ENCODE measurements around the gene B3GALNT2.

Gene B3GALNT2

DNA sequence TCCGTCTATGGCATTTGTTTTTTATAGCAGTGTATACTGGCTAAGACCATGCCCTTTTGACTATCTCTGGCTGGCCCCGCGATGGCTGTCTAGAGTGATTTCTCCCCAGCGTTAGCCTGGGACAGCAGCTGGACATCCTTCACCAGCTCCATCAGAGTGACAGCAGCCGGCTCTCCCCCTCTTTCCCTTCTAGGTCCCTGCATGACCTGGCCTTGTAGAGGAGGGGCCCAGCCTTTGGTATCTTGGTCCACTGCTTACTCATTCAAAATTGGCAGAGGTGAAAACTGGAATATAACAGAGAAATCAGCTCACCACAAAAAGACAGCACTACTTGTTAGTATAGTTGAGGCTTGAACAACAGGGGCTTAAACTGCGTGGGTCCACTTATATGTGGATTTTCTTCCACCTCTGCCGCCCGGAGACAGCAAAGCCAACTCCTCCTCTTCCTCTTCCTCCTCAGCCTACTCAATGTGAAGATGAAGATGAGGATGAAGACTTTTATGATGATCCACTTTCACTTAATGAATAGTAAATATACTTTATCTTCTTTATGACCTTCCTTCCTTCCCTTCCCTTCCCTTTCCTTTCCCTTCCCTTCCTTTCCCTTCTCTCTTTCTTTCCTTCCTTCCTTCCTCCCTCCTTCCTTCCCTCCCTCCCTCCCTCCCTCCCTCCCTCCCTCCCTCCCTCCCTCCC is 29.4 kb upstream of the B3GALNT2 start:
- no peak overlapping the region for H3K9ac ChIP-seq (ENCODE audit: insufficient read length, low read depth)
- H3K27me3 ChIP-seq (ENCODE audit: insufficient read depth, insufficient read length), result no peaks in the 10 kb centered on the region
- H3K9me3 ChIP-seq (ENCODE audit: insufficient read depth, low read length), result no peaks in the 10 kb centered on the region
- no peak overlapping the region for H3K4me3 ChIP-seq (ENCODE audit: insufficient read length, low read depth)
- no peaks in the 10 kb centered on the region for H3K4me1 ChIP-seq (ENCODE audit: insufficient read depth, insufficient read length)
- H3K36me3 ChIP-seq (ENCODE audit: insufficient read depth, insufficient read length, low read length), result no peaks in the 10 kb centered on the region
- TF ChIP-seq YY1 (IDR thresholded peaks at IDR 0.05; ENCODE audit: insufficient read depth, insufficient read length) (no peak), ZNF274 (IDR thresholded peaks at IDR 0.05; ENCODE audit: low read depth, low read length) (no peak), SUZ12 (IDR thresholded peaks at IDR 0.05; ENCODE audit: extremely low read depth, insufficient read depth, insufficient read length) (no peak)
- no peak for DNase-seq (ENCODE audit: low read depth, low spot score)

DNA sequence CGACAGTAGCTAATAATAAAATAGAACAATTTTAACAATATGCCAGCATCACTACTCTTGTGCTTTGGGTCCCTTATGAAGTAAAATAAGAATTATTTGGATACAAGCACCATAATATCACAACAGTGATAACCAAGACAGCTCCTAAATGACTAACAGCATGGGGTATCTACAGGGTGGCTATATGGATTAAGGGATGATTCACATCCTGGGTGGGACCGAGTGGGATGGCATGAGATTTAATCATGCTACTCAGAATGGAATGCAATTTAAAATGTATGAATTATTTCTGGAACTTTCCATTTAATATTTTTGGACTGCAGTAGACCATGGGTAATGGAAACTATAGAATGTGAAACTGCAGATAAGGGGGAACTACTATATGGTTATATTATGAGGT is 28.1 kb upstream of the B3GALNT2 start:
- Histone ChIP-seq H3K4me3 (ENCODE audit: insufficient read length, low read depth) (no peak overlapping the region), H3K4me1 (ENCODE audit: insufficient read depth, insufficient read length) (no peaks in the 10 kb centered on the region), H3K36me3 (ENCODE audit: insufficient read depth, insufficient read length, low read length) (no peaks in the 10 kb centered on the region), H3K9me3 (ENCODE audit: insufficient read depth, low read length) (no peaks in the 10 kb centered on the region), H3K9ac (ENCODE audit: insufficient read length, low read depth) (no peak overlapping the region), H3K27me3 (ENCODE audit: insufficient read depth, insufficient read length) (no peaks in the 10 kb centered on the region)
- no peak for TF ChIP-seq SUZ12 (IDR thresholded peaks at IDR 0.05; ENCODE audit: extremely low read depth, insufficient read depth, insufficient read length)
- DNase-seq (ENCODE audit: low read depth, low spot score), result no peak

DNA sequence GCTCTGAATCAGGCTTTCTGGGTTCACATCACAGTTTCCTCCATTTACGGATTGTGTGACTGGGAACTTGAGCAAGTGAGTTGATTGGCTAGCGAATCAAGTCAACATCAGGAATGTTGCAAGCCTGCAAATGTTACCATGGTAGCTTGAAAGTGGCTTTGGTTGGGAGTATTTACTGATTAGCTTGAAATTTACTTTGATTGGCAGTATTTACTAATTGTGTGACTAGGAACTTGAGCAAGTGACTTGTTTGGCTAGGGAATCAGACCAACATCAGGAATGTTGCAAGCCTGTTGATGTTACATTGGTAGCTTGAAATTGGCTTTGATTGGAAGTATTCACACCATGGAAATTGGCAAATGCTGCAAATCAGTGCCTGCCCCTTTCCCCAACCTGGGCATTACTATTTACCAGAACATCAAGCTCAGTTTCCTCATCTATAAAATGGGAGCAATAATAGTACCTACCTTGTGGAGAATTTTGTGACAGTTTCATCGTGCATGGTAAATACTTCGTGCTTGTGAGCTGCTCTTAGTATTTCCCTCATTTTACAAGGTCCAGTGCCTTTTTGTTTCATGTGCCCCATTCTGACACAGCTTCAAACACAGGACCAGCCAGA is 23.1 kb upstream of the B3GALNT2 start:
- no peak for DNase-seq (ENCODE audit: low read depth, low spot score)
- Histone ChIP-seq H3K9ac (ENCODE audit: insufficient read length, low read depth) (no peak overlapping the region), H3K4me3 (ENCODE audit: insufficient read length, low read depth) (no peak overlapping the region), H3K9me3 (ENCODE audit: insufficient read depth, low read length) (no peaks in the 10 kb centered on the region), H3K27me3 (ENCODE audit: insufficient read depth, insufficient read length) (no peaks in the 10 kb centered on the region), H3K36me3 (ENCODE audit: insufficient read depth, insufficient read length, low read length) (no peaks in the 10 kb centered on the region), H3K4me1 (ENCODE audit: insufficient read depth, insufficient read length) (no peaks in the 10 kb centered on the region)
- TF ChIP-seq SUZ12 (IDR thresholded peaks at IDR 0.05; ENCODE audit: extremely low read depth, insufficient read depth, insufficient read length) (no peak), ZNF274 (IDR thresholded peaks at IDR 0.05; ENCODE audit: low read depth, low read length) (no peak), YY1 (IDR thresholded peaks at IDR 0.05; ENCODE audit: insufficient read depth, insufficient read length) (no peak)

DNA sequence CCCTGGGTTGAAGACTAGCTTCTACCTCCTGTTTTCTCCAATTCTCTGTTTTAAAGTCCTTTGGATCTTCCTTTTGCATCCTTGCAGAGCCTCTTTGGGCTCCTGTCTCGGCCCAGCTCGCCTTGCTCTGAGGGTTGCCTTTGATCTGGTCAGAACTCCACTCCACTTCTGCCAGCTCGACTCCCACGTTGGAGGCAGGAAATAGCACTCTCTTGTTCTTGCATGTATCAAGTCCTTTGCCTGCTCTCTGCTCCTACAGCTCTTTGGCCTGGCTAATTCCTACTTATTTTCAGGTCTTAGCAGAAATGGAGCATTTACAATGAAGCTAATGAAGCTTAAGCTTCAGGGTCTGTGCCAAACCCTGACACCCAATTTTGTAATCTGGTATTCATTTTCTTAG is 21.1 kb upstream of the B3GALNT2 start:
- TF ChIP-seq YY1 (IDR thresholded peaks at IDR 0.05; ENCODE audit: insufficient read depth, insufficient read length) (no peak), SUZ12 (IDR thresholded peaks at IDR 0.05; ENCODE audit: extremely low read depth, insufficient read depth, insufficient read length) (no peak), ZNF274 (IDR thresholded peaks at IDR 0.05; ENCODE audit: low read depth, low read length) (no peak)
- H3K27me3 ChIP-seq (ENCODE audit: insufficient read depth, insufficient read length), result no peaks in the 10 kb centered on the region
- no peak overlapping the region for H3K4me3 ChIP-seq (ENCODE audit: insufficient read length, low read depth)
- H3K36me3 ChIP-seq (ENCODE audit: insufficient read depth, insufficient read length, low read length), result no peaks in the 10 kb centered on the region
- H3K9ac ChIP-seq (ENCODE audit: insufficient read length, low read depth), result no peak overlapping the region
- no peaks in the 10 kb centered on the region for H3K9me3 ChIP-seq (ENCODE audit: insufficient read depth, low read length)
- H3K4me1 ChIP-seq (ENCODE audit: insufficient read depth, insufficient read length), result no peaks in the 10 kb centered on the region
- DNase-seq (ENCODE audit: low read depth, low spot score), result no peak

DNA sequence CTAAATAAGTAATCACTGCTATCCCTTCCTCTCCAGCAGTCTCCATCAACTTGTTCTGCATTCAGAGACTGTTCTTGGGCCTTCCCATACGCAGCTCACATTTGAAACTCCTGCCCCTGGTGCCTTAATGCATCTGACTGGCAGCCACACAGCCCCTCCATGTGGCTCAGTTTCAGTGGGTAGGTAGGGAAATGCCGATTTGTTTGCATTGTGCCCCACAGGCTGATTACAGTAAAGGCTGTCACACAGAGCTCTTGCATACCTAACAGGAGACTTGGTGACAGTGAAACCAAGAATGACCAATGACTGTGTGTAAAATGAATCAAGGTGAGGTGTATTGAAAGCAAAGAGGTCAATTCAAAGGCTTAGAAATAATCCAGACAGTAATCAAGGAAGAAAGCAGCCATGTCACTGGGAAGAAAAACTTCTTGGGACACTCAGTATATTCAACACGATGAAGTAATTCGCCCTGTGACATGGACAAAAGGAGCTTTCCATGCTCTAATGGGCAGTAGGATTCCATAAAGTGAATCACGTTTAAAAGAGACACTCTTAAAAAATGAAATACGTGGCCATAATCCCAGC is 12.7 kb upstream of the B3GALNT2 start:
- DNase-seq (ENCODE audit: low read depth, low spot score), result no peak
- Histone ChIP-seq H3K4me3 (ENCODE audit: insufficient read length, low read depth) (no peak overlapping the region), H3K4me1 (ENCODE audit: insufficient read depth, insufficient read length) (no peaks in the 10 kb centered on the region), H3K9me3 (ENCODE audit: insufficient read depth, low read length) (no peaks in the 10 kb centered on the region), H3K9ac (ENCODE audit: insufficient read length, low read depth) (no peak overlapping the region), H3K36me3 (ENCODE audit: insufficient read depth, insufficient read length, low read length) (no peaks in the 10 kb centered on the region), H3K27me3 (ENCODE audit: insufficient read depth, insufficient read length) (no peaks in the 10 kb centered on the region)
- no peak for TF ChIP-seq ZNF274 (IDR thresholded peaks at IDR 0.05; ENCODE audit: low read depth, low read length)
- TF ChIP-seq SUZ12 (IDR thresholded peaks at IDR 0.05; ENCODE audit: extremely low read depth, insufficient read depth, insufficient read length), result no peak
- TF ChIP-seq YY1 (IDR thresholded peaks at IDR 0.05; ENCODE audit: insufficient read depth, insufficient read length), result no peak

DNA sequence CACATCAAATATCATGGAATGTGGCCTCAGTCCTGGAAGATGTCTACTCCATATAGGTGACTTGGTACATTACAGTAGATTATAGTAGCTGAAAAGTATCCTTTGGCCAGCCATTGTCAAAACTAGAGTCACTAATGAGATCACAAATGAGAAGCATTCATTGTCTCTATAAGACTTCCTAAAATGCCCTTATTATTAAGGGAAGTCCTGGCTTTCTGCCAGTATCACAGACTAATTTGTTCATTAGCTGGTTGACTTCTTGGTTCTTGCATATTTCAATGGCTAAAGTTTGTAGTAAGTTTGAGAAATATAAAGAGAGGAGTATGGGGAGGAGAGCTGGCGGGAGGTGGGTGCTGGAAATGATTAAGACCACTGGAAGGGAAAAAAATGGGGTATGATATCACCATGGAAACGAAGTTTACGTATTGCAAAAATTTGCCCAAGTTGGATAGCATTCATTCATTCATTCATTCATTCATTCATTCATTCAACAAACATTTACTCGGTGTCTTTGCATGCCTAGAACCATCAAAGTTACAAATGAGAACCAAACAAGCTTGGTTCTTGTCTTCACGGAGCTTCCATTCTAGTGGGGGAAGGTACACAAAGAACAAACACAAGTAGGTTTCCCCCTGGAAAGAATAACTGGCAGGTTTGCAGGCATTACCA is 11.7 kb upstream of the B3GALNT2 start:
- H3K4me1 ChIP-seq (ENCODE audit: insufficient read depth, insufficient read length), result no peaks in the 10 kb centered on the region
- no peaks in the 10 kb centered on the region for H3K27me3 ChIP-seq (ENCODE audit: insufficient read depth, insufficient read length)
- DNase-seq (ENCODE audit: low read depth, low spot score), result no peak
- no peaks in the 10 kb centered on the region for H3K9me3 ChIP-seq (ENCODE audit: insufficient read depth, low read length)
- no peaks in the 10 kb centered on the region for H3K36me3 ChIP-seq (ENCODE audit: insufficient read depth, insufficient read length, low read length)
- H3K4me3 ChIP-seq (ENCODE audit: insufficient read length, low read depth), result no peak overlapping the region
- no peak overlapping the region for H3K9ac ChIP-seq (ENCODE audit: insufficient read length, low read depth)
- TF ChIP-seq SUZ12 (IDR thresholded peaks at IDR 0.05; ENCODE audit: extremely low read depth, insufficient read depth, insufficient read length), result no peak
- no peak for TF ChIP-seq YY1 (IDR thresholded peaks at IDR 0.05; ENCODE audit: insufficient read depth, insufficient read length)
- no peak for TF ChIP-seq ZNF274 (IDR thresholded peaks at IDR 0.05; ENCODE audit: low read depth, low read length)

All from NT2/D1 (cell line).